Activated T-cell treated with anti-CD3 and anti-CD28 coated beads for 48 hours (primary cell): Measurements from ENCODE around the gene CENPL.
"Not testable (repeated sequence)": the region's sequence is repeated elsewhere in the genome, so short reads cannot be mapped to it uniquely, and the experiment has no call there.

Experiments used
- DNase-seq: peaks from one replicate; pipeline ENCODE4 v3.0.0-alpha.2; 2020; ENCODE audit warnings: low read depth

CENPL gene

GRCh38 chr1:173824315-173825081, at the start of gene CENPL, which contains the start of gene DARS2:
TSS of gene CENPL (minus strand) at chr1:173824883. CDS start at chr1:173811299, 13,584 bp downstream.
TSS of gene DARS2 (plus strand) at chr1:173824673. CDS start at chr1:173825230, 557 bp downstream.
- peak; percentile 81 for DNase-seq

- no peak for DNase-seq
Observed at GRCh38 chr1:173871500-173871899, 46.8 kb upstream of the CENPL start.

GRCh38 chr1:173871091-173871490, 46.4 kb upstream of the CENPL start:
- DNase-seq = no peak

- DNase-seq = no peak
Observed at GRCh38 chr1:173870252-173871075, 45.8 kb upstream of the CENPL start.

DNA sequence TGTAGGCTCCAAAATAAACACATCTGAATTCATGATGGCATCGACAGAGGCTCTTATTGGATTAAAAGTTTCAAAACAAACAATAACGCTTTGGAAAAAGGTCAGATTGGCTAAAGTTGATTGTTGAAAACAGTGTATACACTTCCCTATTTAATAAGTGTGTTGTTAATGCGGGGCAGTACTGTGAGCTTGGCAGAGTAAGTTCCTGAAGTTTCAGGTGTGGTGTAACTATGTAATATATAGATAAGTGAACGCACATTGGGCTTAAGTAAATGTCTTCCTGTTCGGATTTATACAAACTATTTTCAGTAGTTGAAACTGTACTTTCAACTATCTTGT, 44.3 kb upstream of the CENPL start:
- no peak for DNase-seq

DNA sequence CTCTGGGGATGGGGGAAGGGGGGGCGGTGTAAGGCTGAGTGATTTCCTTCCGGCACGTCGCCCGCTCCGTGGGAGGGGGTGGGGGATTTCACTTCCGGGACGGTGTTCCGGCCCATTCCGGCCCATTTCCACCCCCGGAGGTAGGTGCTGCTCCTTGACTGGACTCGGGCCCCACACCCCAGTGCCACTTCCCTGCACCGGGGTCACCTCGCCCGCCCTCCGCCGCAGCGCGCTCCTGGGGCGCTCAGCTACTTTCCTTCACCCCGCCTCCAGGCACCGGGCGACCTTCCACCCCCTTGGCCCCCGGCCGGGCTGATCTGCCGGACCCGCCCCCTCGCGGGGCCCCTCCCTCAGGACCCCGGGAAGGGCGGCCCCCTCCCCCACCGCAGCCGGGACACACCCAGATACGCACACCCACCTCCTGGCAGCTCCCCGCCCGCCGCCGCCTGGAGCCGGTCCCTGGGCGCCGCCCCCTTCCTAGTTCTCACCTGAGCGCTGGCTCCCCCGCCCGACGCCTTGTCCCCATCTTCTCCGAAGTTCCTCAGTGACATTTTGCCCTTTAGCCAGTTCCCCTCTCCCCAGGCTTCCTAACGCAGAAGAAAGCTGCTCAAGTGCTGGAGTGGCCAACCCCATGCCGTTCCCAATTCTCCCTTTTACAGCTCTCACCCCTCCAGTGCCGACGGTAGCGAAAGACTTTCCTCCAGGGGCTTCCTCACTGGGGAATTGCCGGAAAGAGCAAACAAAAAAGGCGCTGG, 43.8 kb upstream of the CENPL start, which contains the start of gene ZBTB37:
Gene ZBTB37, plus strand, starts transcription at position 115 of the 755 bp plus-strand sequence. CDS start 1,846 bp downstream, outside the sequence.
- peak; percentile 94 for DNase-seq

DNA sequence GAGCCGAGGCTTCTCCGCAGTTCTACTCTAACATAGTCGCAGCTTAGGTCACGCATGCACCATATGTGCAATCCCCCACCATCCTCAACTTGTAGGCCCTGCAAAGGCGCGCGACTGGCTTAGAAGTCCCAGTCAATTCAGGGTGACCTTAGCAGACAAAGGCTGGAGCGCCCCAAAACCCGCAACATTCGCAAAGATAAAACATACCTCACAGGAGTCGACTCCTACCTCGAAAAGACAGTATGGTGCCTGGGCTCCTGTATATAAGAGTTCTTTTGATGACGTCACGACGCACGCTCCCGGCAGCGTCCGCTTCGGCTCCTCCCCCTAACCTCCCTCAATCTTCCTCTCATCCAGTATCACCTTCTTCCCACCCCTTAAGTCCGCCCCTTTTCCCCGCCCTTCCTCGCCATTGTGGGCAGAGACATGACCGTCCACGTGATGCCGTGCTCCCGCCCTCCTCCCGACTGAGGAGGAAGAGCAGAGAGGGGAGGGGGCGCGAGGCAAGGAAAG, 43.1 kb upstream of the CENPL start, which contains the start of gene GAS5:
Gene GAS5, minus strand, starts transcription at position 237 of the 513 bp plus-strand sequence.
- peak; percentile 98 for DNase-seq

DNA sequence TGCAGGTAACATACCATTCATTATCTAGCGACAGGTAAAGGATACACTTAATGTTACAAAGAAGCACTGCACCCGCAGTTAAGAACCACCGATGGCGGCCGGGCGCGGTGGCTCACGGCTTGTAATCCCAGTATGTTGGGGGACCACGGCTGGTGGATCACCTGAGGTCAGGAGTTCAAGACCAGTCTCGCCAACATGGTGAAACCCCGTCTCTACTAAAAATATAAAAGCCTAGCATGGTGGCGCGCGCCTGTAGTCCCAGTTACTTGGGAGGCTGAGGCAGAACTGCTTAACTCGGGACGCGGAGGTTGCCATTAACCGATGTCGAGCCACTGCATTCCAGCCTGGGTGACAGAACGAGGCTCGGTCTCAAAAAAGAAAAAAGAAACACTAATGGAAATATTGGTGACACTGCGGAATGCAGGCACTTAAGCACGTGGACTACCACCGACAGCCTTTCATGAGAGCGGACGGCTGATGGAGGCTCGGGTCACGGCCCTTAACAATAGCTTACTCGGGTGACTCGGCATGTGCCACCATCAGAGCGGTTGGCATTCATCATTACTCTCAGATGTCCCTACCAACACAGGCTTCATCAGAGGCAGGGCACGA, 42.6 kb upstream of the CENPL start:
- peak; percentile 21 for DNase-seq

GRCh38 chr1:173866413-173867115, 41.9 kb upstream of the CENPL start:
- no peak for DNase-seq

DNA sequence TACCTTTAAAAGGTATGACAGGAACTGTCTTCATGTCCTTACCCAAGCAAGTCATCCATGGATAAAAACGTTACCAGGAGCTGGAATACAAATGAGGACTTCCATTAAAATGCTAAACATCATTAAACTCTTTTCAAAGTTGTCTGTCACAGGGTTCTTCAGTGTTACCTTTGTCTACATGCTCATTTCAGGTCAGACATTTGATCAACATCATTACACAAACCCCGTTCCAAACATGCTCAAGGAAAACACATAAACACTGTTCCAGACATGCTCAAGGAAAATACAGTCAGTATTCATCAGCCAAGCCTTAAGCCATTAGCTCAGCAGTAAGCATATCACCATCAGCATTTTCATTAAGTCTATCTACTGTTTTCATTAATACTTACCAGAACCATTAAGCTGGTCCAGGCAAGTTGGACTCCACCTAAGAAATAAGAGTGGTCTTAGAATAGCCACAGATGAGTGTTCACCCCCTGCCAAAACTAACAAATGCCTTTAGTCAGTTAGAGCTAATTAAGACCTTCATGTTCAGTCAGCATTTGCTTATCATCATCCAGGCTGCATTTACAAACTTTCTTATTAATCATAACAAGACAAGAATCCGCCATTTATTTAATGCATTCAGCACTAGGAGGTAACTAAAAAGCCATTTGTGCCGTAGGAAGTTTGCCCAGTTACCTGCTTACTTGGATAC, 40.9 kb upstream of the CENPL start:
- DNase-seq = no peak

- DNase-seq = no peak
Observed at GRCh38 chr1:173864179-173864867, 39.6 kb upstream of the CENPL start.

GRCh38 chr1:173863224-173864161, 38.8 kb upstream of the CENPL start:
- DNase-seq = no peak

GRCh38 chr1:173862769-173863223, 38.1 kb upstream of the CENPL start:
- DNase-seq = no peak

DNA sequence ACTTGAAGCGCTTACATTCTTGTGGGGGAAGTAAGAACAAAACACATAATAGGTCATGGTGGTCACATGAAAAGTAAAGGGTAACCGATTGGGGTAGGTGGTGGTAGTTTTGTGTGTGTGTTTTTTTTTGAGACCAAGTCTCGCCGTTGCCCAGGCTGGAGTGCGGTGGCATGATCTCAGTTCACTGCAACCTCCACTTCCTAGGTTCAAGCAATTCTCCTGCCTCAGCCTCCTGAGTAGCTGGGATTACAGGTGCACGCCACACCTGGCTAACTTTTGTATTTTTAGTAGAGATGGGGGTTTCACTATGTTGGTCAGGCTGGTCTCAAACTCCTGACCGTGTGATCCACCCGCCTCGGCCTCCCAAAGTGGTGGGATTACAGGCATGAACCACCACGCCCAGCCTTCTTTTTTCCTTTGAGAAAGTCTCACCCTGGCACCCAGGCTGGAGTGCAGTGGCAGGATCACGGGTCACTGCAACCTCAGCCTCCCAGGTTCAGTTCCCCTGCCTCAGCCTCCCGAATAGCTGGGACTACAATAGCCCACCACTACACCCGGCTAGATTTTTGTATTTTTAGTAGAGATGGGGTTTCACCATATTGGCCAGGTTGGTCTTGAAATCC, 37.6 kb upstream of the CENPL start:
- DNase-seq = peak; percentile 44

- DNase-seq = peak; percentile 38
Observed at GRCh38 chr1:173861731-173862145, 37.1 kb upstream of the CENPL start.

DNA sequence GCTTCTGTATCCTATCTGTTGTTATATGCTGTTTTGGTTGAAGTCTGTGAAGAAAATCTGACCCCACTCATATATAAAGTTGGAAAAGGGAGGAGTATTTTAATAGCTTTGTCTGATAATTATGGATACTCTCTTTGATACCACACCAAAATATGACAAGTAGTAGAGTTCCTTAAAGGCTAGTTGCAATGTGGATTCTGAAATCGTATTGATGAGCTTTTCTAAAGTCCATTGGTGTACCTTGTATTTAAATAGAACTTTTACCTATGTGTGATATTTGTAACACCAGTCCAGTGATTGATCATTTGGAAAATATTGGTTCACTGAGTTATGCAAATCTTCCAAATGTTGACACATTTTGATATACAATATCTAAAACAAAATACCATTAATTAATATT, 35.4 kb upstream of the CENPL start:
- DNase-seq = no peak

DNA sequence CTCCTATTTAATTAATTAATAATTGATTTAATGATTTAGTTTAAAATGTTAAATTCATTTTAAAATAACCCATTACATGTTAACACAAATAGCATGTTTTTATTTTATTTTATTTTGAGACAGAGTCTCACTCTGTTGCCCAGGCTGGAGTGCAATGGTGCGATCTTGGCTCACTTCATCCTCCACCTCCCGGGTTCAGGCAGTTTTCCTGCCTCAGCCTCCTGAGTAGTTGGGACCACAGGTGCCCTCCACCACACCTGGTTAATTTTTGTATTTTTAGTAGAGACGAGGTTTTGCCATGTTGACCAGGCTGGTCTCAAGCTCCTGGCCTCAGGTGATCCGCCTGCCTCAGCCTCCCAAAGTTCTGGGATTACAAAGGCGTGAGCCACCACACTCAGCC, 34.9 kb upstream of the CENPL start:
- DNase-seq = not testable (repeated sequence)

DNA sequence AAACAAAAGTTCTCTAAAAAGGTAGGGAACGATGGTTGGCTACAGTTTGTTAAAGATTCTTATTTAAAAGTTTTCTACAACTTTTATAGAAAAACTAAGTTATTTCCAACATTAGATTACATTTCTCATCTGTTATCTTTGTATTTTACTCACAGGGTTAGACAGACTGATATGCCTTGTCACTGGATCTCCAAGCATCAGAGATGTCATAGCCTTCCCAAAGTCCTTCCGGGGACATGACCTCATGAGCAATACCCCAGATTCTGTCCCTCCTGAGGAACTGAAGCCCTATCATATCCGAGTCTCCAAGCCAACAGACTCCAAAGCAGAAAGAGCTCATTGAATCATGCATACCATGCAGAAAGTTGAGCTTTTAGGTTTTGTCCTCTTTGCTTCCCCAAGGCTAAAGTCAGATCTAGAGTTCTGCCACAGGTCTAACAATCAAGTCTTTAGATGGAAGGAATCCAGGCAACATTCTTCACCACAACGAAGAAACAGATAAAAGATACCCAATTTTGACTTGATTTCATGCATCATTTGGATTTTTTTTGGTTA, 32.8 kb upstream of the CENPL start:
- DNase-seq = no peak
